GM21529 (cell line): Measurements from ENCODE around the gene CTXN1.
"Not testable (repeated sequence)": the region's sequence is repeated elsewhere in the genome, so short reads cannot be mapped to it uniquely, and the experiment has no call there.

Experiments
- ATAC-seq: cut with Tn5 transposase; IDR thresholded peaks from one replicate; pipeline ENCODE4 v1.9.1; 2021; ENCODE audit not compliant: unreplicated experiment

The CTXN1 gene

GRCh38 chr19:7902796-7903243, 23.1 kb downstream of the CTXN1 start:
- ATAC-seq: peak; percentile 3

GRCh38 chr19:7901337-7901736, 24.6 kb downstream of the CTXN1 start:
- ATAC-seq: no peak

- ATAC-seq: no peak
Observed at GRCh38 chr19:7900931-7901330, 25.0 kb downstream of the CTXN1 start.

GRCh38 chr19:7900401-7900870, 25.5 kb downstream of the CTXN1 start:
- no peak for ATAC-seq

- no peak for ATAC-seq
Observed at GRCh38 chr19:7899751-7900378, 26.1 kb downstream of the CTXN1 start.

GRCh38 chr19:7898967-7899366, 27.0 kb downstream of the CTXN1 start:
- ATAC-seq: no peak

GRCh38 chr19:7897292-7897691, 28.6 kb downstream of the CTXN1 start:
- ATAC-seq: no peak

- no peak for ATAC-seq
Observed at GRCh38 chr19:7895565-7895964, 30.4 kb downstream of the CTXN1 start.

GRCh38 chr19:7894612-7895309, 31.2 kb downstream of the CTXN1 start:
- no peak for ATAC-seq

GRCh38 chr19:7893362-7894101, 32.4 kb downstream of the CTXN1 start:
- ATAC-seq: not testable (repeated sequence)

- ATAC-seq: no peak
Observed at GRCh38 chr19:7888826-7889217, 37.1 kb downstream of the CTXN1 start.

GRCh38 chr19:7888145-7888825, 37.6 kb downstream of the CTXN1 start, which contains the start of gene LRRC8E:
Gene LRRC8E (plus strand): TSS chr19:7888510. CDS start chr19:7895604, 7,094 bp downstream.
- ATAC-seq: no peak

- no peak for ATAC-seq
Observed at GRCh38 chr19:7887408-7888144, 38.4 kb downstream of the CTXN1 start.

- ATAC-seq: no peak
Observed at GRCh38 chr19:7885818-7886217, 40.1 kb downstream of the CTXN1 start.

GRCh38 chr19:7883796-7884570, 42.0 kb downstream of the CTXN1 start:
- no peak for ATAC-seq

GRCh38 chr19:7883105-7883504, 42.8 kb downstream of the CTXN1 start:
- ATAC-seq: no peak

- ATAC-seq: no peak
Observed at GRCh38 chr19:7881910-7882309, 44.0 kb downstream of the CTXN1 start.

- ATAC-seq: no peak
Observed at GRCh38 chr19:7879836-7880235, 46.1 kb downstream of the CTXN1 start.

GRCh38 chr19:7879111-7879807, 46.7 kb downstream of the CTXN1 start:
- no peak for ATAC-seq
